DOHH2 (cell line): ENCODE measurements around the gene STARD8.

Experiments
- CTCF ChIP-seq: fragments of 200-600 bp; sonication (generic); IDR thresholded peaks from one replicate; pipeline ENCODE4 v1.5.1; 2014; ENCODE audit warnings: antibody characterized with exemption, mild to moderate bottlenecking, low read depth, low read length; ENCODE audit not compliant: poor library complexity, severe bottlenecking
- EZH2phosphoT487 ChIP-seq: fragments of 200-600 bp; sonication (generic); IDR thresholded peaks from 2 replicates; pipeline ENCODE4 v1.6.1; 2017; ENCODE audit warnings: borderline replicate concordance, mild to moderate bottlenecking, antibody characterized with exemption, low read length, moderate library complexity, mixed read lengths

GRCh38 chrX:68717663-68718442 is 70.4 kb downstream of the STARD8 start:
- TF ChIP-seq CTCF, result no peak
- no peak for TF ChIP-seq EZH2phosphoT487
